NT2/D1 (cell line): ENCODE results near the gene SMG9.

Experiments
- SUZ12 ChIP-seq: IDR thresholded peaks from 2 replicates; pipeline ENCODE4 v1.6.1; 2011; ENCODE audit not compliant: insufficient read length, insufficient read depth; ENCODE audit errors: extremely low read depth
- YY1 ChIP-seq: IDR thresholded peaks from 2 replicates; pipeline ENCODE4 v1.6.1; 2011; ENCODE audit not compliant: insufficient read length, insufficient read depth
- ZNF274 ChIP-seq: IDR thresholded peaks from 2 replicates; pipeline ENCODE4 v1.6.1; 2011; ENCODE audit warnings: mild to moderate bottlenecking, low read depth, low read length

DNA sequence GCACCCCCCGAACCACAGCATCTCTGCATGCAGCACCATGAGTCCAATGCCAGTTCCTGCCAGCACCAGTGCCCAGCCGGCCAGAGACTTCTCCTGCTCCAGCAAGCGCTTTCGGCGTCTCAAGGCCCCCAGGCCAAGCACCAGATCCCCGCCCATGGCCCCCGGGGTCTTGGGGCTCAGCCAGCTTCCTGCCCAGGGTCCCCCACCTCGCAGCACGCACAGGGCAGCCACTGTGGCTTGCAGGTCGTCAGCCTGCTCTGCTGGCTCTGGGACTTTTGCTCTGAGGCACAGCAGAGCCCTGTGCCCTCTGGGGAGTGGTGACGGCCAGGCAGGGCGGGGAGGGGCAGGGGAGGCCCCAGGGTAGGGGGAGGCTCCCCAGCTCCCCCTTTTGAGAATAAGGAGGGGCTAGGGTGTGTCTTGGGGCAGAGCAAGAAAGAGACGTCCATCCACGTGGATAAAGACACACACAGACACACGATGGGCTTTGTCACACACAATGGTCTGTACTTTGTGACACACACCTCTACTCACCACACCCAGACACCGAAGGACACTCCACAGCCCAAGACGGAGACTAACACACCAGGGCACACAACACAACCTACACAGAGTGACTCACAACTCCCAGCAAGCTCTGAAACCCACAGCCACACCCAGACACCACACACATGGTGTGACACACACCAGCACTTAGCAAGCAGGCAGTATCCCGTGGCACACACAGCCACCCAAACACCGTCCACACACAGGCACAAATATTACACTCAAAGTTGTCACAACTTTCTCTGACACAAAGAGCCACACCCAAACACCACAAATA, 26.2 kb upstream of the SMG9 start, which contains the start of gene KCNN4:
- TF ChIP-seq SUZ12 (no peak), ZNF274 (no peak), YY1 (no peak)
